Liver (tissue), 3 donors: Measurements from ENCODE around the gene CALU.

Experiments
- RAD21 ChIP-seq, 2 donors: IDR thresholded peaks; 2 replicates each; pipeline ENCODE4 v1.6.1; 2016; ENCODE audit warnings: antibody characterized with exemption in 2 of 2, mild to moderate bottlenecking in 2 of 2
- YY1 ChIP-seq: IDR thresholded peaks from 2 replicates; pipeline ENCODE4 v1.6.1; 2016; ENCODE audit warnings: antibody characterized with exemption, mild to moderate bottlenecking
- TF ChIP-seq, protein P1 (sequence below): fragments of 150-350 bp; IDR thresholded peaks from 2 replicates; pipeline ENCODE4 v1.5.1; 2017; ENCODE audit warnings: improper control_type of control experiment, low read depth, low read length; ENCODE audit not compliant: missing input control
- donor health status: healthy.
- donor health status: healthy.

- TF ChIP-seq, protein P1, sequence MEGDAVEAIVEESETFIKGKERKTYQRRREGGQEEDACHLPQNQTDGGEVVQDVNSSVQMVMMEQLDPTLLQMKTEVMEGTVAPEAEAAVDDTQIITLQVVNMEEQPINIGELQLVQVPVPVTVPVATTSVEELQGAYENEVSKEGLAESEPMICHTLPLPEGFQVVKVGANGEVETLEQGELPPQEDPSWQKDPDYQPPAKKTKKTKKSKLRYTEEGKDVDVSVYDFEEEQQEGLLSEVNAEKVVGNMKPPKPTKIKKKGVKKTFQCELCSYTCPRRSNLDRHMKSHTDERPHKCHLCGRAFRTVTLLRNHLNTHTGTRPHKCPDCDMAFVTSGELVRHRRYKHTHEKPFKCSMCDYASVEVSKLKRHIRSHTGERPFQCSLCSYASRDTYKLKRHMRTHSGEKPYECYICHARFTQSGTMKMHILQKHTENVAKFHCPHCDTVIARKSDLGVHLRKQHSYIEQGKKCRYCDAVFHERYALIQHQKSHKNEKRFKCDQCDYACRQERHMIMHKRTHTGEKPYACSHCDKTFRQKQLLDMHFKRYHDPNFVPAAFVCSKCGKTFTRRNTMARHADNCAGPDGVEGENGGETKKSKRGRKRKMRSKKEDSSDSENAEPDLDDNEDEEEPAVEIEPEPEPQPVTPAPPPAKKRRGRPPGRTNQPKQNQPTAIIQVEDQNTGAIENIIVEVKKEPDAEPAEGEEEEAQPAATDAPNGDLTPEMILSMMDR: no peak
- no peak for TF ChIP-seq YY1
- no peak for TF ChIP-seq RAD21 (IDR thresholded peaks at IDR 0.05)
Measured at GRCh38 chr7:128790315-128791041, 51.3 kb downstream of the CALU start.
